H9 (cell line): ENCODE results near the gene NANOS2. TPM values are rescaled to one million over a fixed set of nuclear protein-coding genes. Genes with fewer than 3 reads are reported as not detected.

Source experiments
- DNase-seq: peaks from one replicate; pipeline ENCODE4 v3.0.0-alpha.2; 2017
- H2AFZ ChIP-seq: one replicate; pipeline ENCODE4 v1.6.1; 2013; ENCODE audit warnings: mild to moderate bottlenecking, low read length, control low read depth, moderate library complexity
- H2AK5ac ChIP-seq: 2 replicates; pipeline ENCODE4 v1.6.1; 2013; ENCODE audit warnings: low read length, control low read depth, mixed read lengths; ENCODE audit not compliant: insufficient read length
- H2BK120ac ChIP-seq: one replicate; pipeline ENCODE4 v1.6.1; 2013; ENCODE audit warnings: low read depth, mild to moderate bottlenecking, low read length, control low read depth, inconsistent platforms; ENCODE audit not compliant: poor library complexity, severe bottlenecking
- H2BK12ac ChIP-seq: 2 replicates; pipeline ENCODE4 v1.6.1; 2013; ENCODE audit warnings: low read length, control low read depth, mixed read lengths, low read depth; ENCODE audit not compliant: insufficient read length
- H2BK15ac ChIP-seq: 2 replicates; pipeline ENCODE4 v1.6.1; 2013; ENCODE audit warnings: low read depth, low read length, control low read depth
- H2BK20ac ChIP-seq: one replicate; pipeline ENCODE4 v1.6.1; 2013; ENCODE audit warnings: low read depth, mild to moderate bottlenecking, low read length, control low read depth, inconsistent platforms; ENCODE audit not compliant: poor library complexity, severe bottlenecking
- H2BK5ac ChIP-seq: 2 replicates; pipeline ENCODE4 v1.6.1; 2013; ENCODE audit warnings: low read length, control low read depth, mixed read lengths; ENCODE audit not compliant: insufficient read length
- H3K14ac ChIP-seq: 2 replicates; pipeline ENCODE4 v1.6.1; 2013; ENCODE audit warnings: low read length, control low read depth; ENCODE audit not compliant: insufficient read depth
- H3K18ac ChIP-seq: 2 replicates; pipeline ENCODE4 v1.6.1; 2013; ENCODE audit warnings: low read depth, mild to moderate bottlenecking, mixed read lengths, low read length, control low read depth; ENCODE audit not compliant: insufficient read length
- H3K23ac ChIP-seq: 2 replicates; pipeline ENCODE4 v1.6.1; 2013; ENCODE audit warnings: low read length, control low read depth, mixed read lengths, low read depth; ENCODE audit not compliant: insufficient read length
- H3K23me2 ChIP-seq: 2 replicates; pipeline ENCODE4 v1.6.1; 2013; ENCODE audit warnings: low read depth, mild to moderate bottlenecking, mixed read lengths, low read length, control low read depth; ENCODE audit not compliant: insufficient read length, poor library complexity, severe bottlenecking
- H3K27ac ChIP-seq: 2 replicates; pipeline ENCODE4 v1.5.1; 2013; ENCODE audit warnings: low read length, control low read depth, mixed read lengths, low read depth; ENCODE audit not compliant: insufficient read length
- H3K27me3 ChIP-seq: 2 replicates; pipeline ENCODE4 v1.6.1; 2013; ENCODE audit warnings: low read length, control low read depth, inconsistent platforms; ENCODE audit not compliant: insufficient read depth
- H3K4ac ChIP-seq: 2 replicates; pipeline ENCODE4 v1.6.1; 2013; ENCODE audit warnings: low read depth, mild to moderate bottlenecking, control low read depth, inconsistent platforms, low read length, moderate library complexity
- H3K4me1 ChIP-seq: 2 replicates; pipeline ENCODE4 v1.6.1; 2013; ENCODE audit warnings: low read length, control low read depth, inconsistent platforms; ENCODE audit not compliant: insufficient read depth
- H3K4me2 ChIP-seq: 2 replicates; pipeline ENCODE4 v1.6.1; 2013; ENCODE audit warnings: low read length, control low read depth, mixed read lengths; ENCODE audit not compliant: insufficient read length, insufficient read depth
- H3K56ac ChIP-seq: 2 replicates; pipeline ENCODE4 v1.6.1; 2013; ENCODE audit warnings: low read depth, mild to moderate bottlenecking, mixed read lengths, low read length, control low read depth; ENCODE audit not compliant: insufficient read length
- H3K79me1 ChIP-seq: 2 replicates; pipeline ENCODE4 v1.6.1; 2013; ENCODE audit warnings: low read depth, mild to moderate bottlenecking, moderate library complexity, low read length, control low read depth, inconsistent platforms; ENCODE audit not compliant: insufficient read depth, poor library complexity, severe bottlenecking
- H3K79me2 ChIP-seq: 2 replicates; pipeline ENCODE4 v1.6.1; 2013; ENCODE audit warnings: low read length, control low read depth, inconsistent platforms; ENCODE audit not compliant: insufficient read depth
- H3K9ac ChIP-seq: 2 replicates; pipeline ENCODE4 v1.6.1; 2013; ENCODE audit warnings: low read length, control low read depth, mixed read lengths; ENCODE audit not compliant: insufficient read length; ENCODE audit errors: extremely low read depth
- H3K9me3 ChIP-seq: one replicate; pipeline ENCODE4 v1.6.1; 2013; ENCODE audit warnings: low read depth, low read length, inconsistent platforms; ENCODE audit not compliant: control insufficient read depth
- H3T11ph ChIP-seq: one replicate; pipeline ENCODE4 v1.6.1; 2013; ENCODE audit warnings: mild to moderate bottlenecking, low read length, control low read depth, inconsistent platforms
- H4K20me1 ChIP-seq: one replicate; pipeline ENCODE4 v1.6.1; 2013; ENCODE audit not compliant: control insufficient read depth, insufficient read length, insufficient read depth
- H4K5ac ChIP-seq: 2 replicates; pipeline ENCODE4 v1.6.1; 2013; ENCODE audit warnings: low read depth, mild to moderate bottlenecking, mixed read lengths, low read length, control low read depth; ENCODE audit not compliant: insufficient read length
- H4K8ac ChIP-seq: replicated peaks from 2 replicates; pipeline ENCODE4 v1.6.1; 2013; ENCODE audit warnings: low read length, control low read depth, mixed read lengths, low read depth; ENCODE audit not compliant: insufficient read length
- H4K91ac ChIP-seq: 2 replicates; pipeline ENCODE4 v1.6.1; 2013; ENCODE audit warnings: low read depth, mild to moderate bottlenecking, moderate library complexity, mixed read lengths, low read length, control low read depth; ENCODE audit not compliant: insufficient read length
- H3K27ac Mint-ChIP-seq, 3 experiments: 2 replicates in 2 of 3; 3 replicates in 1 of 3; pipeline ENCODE4 v1.8.0; 2020 to 2021; ENCODE audit warnings: mixed read lengths in 3 of 3, mild to moderate bottlenecking in 1 of 3, moderate library complexity in 1 of 3
- H3K27me3 Mint-ChIP-seq: 2 replicates; pipeline ENCODE4 v1.8.0; 2021; ENCODE audit warnings: low read depth, mild to moderate bottlenecking, moderate library complexity, mixed read lengths
- H3K36me3 Mint-ChIP-seq, 3 experiments: 2 replicates in 2 of 3; 3 replicates in 1 of 3; pipeline ENCODE4 v1.8.0; 2020 to 2021; ENCODE audit warnings: low read depth in 3 of 3, mixed read lengths in 3 of 3; ENCODE audit not compliant: insufficient read depth in 1 of 3
- H3K4me1 Mint-ChIP-seq, 2 experiments: 2 replicates each; pipeline ENCODE4 v1.8.0; 2020; ENCODE audit warnings: mixed read lengths in 2 of 2
- H3K4me3 Mint-ChIP-seq, 2 experiments: 2 replicates in 1 of 2; 3 replicates in 1 of 2; pipeline ENCODE4 v1.8.0; 2020 to 2021; ENCODE audit warnings: mild to moderate bottlenecking in 2 of 2, mixed read lengths in 2 of 2, moderate library complexity in 1 of 2
- H3K9me3 Mint-ChIP-seq, 2 experiments: 2 replicates in 1 of 2; 3 replicates in 1 of 2; pipeline ENCODE4 v1.8.0; 2020; ENCODE audit warnings: mild to moderate bottlenecking in 2 of 2, mixed read lengths in 2 of 2, moderate library complexity in 1 of 2
- CTCF ChIP-seq: fragments of 200-600 bp; sonication (generic); conservative IDR thresholded peaks from 3 replicates; pipeline ENCODE4 v1.8.0; 2021; ENCODE audit warnings: antibody characterized with exemption, mild to moderate bottlenecking
- WGBS: extraction: QIAGEN DNeasy Blood & Tissue Kit; methylation state at CpG from one replicate; pipeline ENCODE4 v1.1.7; 2013; ENCODE audit warnings: missing lambda C conversion rate, low lambda C conversion rate, mixed read lengths; ENCODE audit not compliant: insufficient read length; ENCODE audit errors: extremely low coverage; 5-methylcytosine and 5-hydroxymethylcytosine counted together
- total RNA-seq: library from RNA; stranded (reverse); gene quantifications from 2 replicates; pipeline ENCODE4 v1.2.1, GENCODE V29; 2021

Gene NANOS2
- total RNA-seq, 1 experiment from 2014 or later: not detected

- Mint-ChIP-seq H3K4me1 (peaks cover 6 to 20% of the 10 kb centered on the region in 2 experiments), H3K4me3 (no peak overlapping the region; a peak in 1 of 5 replicates), H3K9me3 (no peaks in the 10 kb centered on the region; a peak in 2 of 5 replicates), H3K27ac (no peak overlapping the region), H3K27me3 (peaks cover 63% of the 10 kb centered on the region), H3K36me3 (no peaks in the 10 kb centered on the region)
- Histone ChIP-seq H3K79me2 (no peaks in the 10 kb centered on the region), H3K9ac (no peak overlapping the region), H4K20me1 (no peaks in the 10 kb centered on the region), H2BK12ac (no peak overlapping the region), H2BK15ac (no peak overlapping the region), H3K27me3 (no peaks in the 10 kb centered on the region; the same call in 1 of the 2 replicates), H4K91ac (no peak overlapping the region), H3K4me1 (0 out of 2 replicates have a peak, but pooled peaks cover 3% of the 10 kb centered on the region), H3K23ac (no peak overlapping the region), H2BK20ac (no peak overlapping the region), H3K23me2 (peaks cover 4% of the 10 kb centered on the region), H3K56ac (no peak overlapping the region), H3K14ac (no peak overlapping the region), H3K79me1 (no peaks in the 10 kb centered on the region), H3K9me3 (no peaks in the 10 kb centered on the region), H2AFZ (no peak overlapping the region), H4K8ac (no peak overlapping the region), H3T11ph (no peak overlapping the region), H4K5ac (no peak overlapping the region), H2BK5ac (no peak overlapping the region), H2BK120ac (no peak overlapping the region), H3K27ac (no peak overlapping the region), H3K4me2 (no peak overlapping the region), H3K18ac (no peak overlapping the region), H3K4ac (no peak overlapping the region), H2AK5ac (no peak overlapping the region)
- no peak for TF ChIP-seq CTCF
- no peak for DNase-seq
- WGBS: no CpG with 5 or more reads among the region's 2 CpGs
Observed at GRCh38 chr19:45929247-45929646, 14.7 kb upstream of the NANOS2 start.
